C4-2B (cell line): ENCODE data around the gene EFNA5.

Source experiments
- ZFX ChIP-seq: fragments of 450-650 bp; IDR thresholded peaks from 2 replicates; pipeline ENCODE4 v1.6.1; 2017
- TF ChIP-seq, protein P1 (sequence below): fragments of 450-650 bp; conservative IDR thresholded peaks from 2 replicates; pipeline ENCODE4 v1.5.1; 2017; ENCODE audit warnings: mild to moderate bottlenecking

DNA sequence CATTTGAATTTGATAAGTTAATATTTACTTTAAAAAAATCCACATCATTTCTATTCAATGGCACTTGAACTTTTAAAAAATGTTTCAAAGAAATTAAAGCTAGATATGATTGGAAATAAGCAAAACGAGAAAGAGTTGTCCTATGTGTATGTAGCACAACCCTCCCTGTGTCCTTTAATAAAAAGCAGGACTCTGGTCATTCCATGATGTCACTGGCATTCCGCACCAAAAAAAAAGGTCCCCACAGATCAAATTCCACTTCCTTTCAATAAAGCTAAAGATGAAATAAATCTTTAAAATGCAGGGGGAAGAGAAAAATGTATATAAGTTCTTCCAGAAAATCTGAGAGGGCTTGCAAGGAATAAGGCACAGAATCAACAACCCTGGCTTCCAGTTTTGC, 103.8 kb downstream of the EFNA5 start:
- TF ChIP-seq, protein P1, sequence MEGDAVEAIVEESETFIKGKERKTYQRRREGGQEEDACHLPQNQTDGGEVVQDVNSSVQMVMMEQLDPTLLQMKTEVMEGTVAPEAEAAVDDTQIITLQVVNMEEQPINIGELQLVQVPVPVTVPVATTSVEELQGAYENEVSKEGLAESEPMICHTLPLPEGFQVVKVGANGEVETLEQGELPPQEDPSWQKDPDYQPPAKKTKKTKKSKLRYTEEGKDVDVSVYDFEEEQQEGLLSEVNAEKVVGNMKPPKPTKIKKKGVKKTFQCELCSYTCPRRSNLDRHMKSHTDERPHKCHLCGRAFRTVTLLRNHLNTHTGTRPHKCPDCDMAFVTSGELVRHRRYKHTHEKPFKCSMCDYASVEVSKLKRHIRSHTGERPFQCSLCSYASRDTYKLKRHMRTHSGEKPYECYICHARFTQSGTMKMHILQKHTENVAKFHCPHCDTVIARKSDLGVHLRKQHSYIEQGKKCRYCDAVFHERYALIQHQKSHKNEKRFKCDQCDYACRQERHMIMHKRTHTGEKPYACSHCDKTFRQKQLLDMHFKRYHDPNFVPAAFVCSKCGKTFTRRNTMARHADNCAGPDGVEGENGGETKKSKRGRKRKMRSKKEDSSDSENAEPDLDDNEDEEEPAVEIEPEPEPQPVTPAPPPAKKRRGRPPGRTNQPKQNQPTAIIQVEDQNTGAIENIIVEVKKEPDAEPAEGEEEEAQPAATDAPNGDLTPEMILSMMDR: no peak
- no peak for TF ChIP-seq ZFX
